ENCODE measurements around the gene TWIST2.

TWIST2 gene

DNA sequence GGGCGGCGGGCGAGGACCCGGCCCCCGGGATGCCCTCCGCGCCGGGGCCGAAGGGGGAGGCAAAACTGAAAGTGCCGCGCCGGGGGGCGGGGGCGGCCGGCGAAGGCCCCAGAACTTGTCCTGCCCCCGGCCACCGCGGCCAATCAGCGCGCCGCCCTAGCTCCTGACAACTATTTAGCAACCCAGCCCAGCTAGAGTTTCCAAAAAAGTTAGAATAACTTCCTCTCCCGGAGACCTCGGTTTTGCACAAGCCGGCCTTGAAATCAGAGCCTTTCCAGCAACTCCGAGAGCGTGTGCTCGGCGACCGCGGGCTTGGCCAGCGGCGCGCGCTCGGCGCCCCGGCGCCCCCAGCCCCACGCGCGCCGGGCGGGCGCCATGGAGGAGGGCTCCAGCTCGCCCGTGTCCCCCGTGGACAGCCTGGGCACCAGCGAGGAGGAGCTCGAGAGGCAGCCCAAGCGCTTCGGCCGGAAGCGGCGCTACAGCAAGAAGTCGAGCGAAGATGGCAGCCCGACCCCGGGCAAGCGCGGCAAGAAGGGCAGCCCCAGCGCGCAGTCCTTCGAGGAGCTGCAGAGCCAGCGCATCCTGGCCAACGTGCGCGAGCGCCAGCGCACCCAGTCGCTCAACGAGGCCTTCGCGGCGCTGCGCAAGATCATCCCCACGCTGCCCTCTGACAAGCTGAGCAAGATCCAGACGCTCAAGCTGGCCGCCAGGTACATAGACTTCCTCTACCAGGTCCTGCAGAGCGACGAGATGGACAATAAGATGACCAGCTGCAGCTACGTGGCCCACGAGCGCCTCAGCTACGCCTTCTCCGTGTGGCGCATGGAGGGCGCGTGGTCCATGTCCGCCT lies at the start of gene TWIST2:
TWIST2 (plus strand) TSS at position 245 of the 850 bp plus-strand sequence; CDS start at position 376, 131 bp downstream.
- in situ Hi-C loops (cut with HindIII; ENCODE audit: low pct_ligation_motif_present, low pct_unique_long_range_greater_than_20kb, low sequenced_read_pairs), result no loop called here
- peak; percentile 77 for DNase-seq

GRCh38 chr2:238801791-238802190 lies 46.1 kb upstream of the TWIST2 start:
- in situ Hi-C loops (cut with HindIII; ENCODE audit: low pct_ligation_motif_present, low pct_unique_long_range_greater_than_20kb, low sequenced_read_pairs), result no loop called here
- no peak for DNase-seq

GRCh38 chr2:238802957-238803356 lies 44.9 kb upstream of the TWIST2 start:
- in situ Hi-C loops (cut with HindIII; ENCODE audit: low pct_ligation_motif_present, low pct_unique_long_range_greater_than_20kb, low sequenced_read_pairs), result no loop called here
- no peak for DNase-seq

DNA sequence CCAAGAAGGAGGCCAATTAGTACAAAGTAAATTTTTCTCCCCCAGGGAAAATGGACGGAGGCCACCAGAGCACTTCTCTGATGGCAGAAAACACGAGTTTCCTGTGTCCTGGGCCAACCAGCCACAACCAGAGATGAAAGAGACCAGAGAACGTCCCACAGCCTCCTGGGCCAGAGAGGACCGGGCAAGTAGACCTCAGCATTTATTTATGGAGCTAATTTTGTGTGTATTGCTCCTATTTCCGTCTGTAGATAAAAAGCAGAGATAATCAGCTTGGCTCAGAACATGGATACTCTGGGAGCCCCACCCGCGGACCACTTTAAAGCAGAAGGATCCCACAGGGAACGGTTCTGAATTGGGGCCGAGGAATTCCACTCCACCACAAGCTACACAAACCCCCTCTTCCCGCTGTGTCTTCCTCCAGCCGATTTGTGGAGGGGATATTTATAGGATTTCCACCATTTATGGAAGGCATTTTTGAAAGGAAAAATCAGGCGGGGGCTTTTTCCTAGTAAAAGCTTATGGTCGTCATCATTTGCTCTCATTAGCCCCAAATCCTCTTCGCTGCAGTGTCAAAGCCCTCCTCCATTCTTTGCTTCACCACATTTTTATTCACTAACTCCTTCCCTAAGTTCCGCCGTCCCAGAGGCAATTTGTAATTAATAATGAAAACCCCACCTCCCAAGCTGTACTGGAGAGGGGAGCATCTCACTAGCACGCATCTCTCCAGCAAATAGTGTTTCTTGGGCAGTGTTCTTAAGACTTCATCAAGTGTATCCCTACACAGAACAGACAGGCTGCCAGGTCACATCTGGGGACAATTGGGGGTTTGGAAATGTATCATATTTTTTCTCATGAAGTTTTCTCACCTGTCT lies 43.7 kb upstream of the TWIST2 start:
- no peak for DNase-seq
- in situ Hi-C loops (cut with HindIII; ENCODE audit: low pct_ligation_motif_present, low pct_unique_long_range_greater_than_20kb, low sequenced_read_pairs), result no loop called here

DNA sequence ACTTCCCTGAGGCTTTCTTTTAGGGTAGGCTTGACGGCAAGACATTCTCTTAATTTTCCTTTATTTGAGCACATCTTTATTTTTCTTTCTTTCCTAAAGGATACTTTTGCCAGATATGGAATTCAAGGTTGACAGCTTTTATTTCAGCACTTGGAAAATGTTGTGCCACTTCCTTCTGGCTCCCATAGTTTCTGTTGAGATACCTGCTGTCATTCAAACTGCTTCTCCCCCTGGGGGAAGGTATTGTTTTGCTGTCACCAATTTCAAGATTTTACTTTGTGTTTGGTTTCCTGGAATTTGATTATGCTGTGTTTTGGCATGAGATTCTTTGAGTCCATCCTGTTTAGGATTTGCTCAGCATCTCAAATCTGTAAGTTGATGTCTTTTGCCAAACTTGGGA lies 39.1 kb upstream of the TWIST2 start:
- DNase-seq, result peak; percentile 5
- in situ Hi-C loops (cut with HindIII; ENCODE audit: low pct_ligation_motif_present, low pct_unique_long_range_greater_than_20kb, low sequenced_read_pairs), result no loop called here

GRCh38 chr2:238810321-238810720 lies 37.6 kb upstream of the TWIST2 start:
- DNase-seq, result no peak
- in situ Hi-C loops (cut with HindIII; ENCODE audit: low pct_ligation_motif_present, low pct_unique_long_range_greater_than_20kb, low sequenced_read_pairs), result no loop called here

GRCh38 chr2:238811293-238811692 lies 36.6 kb upstream of the TWIST2 start:
- in situ Hi-C loops (cut with HindIII; ENCODE audit: low pct_ligation_motif_present, low pct_unique_long_range_greater_than_20kb, low sequenced_read_pairs), result no loop called here
- DNase-seq, result no peak

DNA sequence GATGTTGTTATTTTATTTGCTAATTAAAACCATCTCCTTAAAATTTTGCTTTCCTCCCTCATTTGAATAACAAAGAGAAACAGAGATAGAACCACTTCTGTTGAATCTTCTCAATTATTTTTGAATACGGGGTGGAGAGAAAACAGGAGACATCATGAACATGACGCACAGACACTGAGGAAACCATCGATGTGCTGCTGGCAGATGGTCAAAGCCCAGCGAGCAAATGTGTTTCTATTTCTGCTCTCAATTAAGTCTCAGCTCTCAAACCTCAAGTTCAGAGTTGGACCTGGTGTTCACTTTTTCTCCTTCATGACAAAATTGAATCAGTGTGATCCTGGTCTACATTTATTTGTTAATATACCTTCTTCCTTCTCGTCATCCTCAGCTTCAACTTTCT lies 36.1 kb upstream of the TWIST2 start:
- in situ Hi-C loops (cut with HindIII; ENCODE audit: low pct_ligation_motif_present, low pct_unique_long_range_greater_than_20kb, low sequenced_read_pairs), result no loop called here

DNA sequence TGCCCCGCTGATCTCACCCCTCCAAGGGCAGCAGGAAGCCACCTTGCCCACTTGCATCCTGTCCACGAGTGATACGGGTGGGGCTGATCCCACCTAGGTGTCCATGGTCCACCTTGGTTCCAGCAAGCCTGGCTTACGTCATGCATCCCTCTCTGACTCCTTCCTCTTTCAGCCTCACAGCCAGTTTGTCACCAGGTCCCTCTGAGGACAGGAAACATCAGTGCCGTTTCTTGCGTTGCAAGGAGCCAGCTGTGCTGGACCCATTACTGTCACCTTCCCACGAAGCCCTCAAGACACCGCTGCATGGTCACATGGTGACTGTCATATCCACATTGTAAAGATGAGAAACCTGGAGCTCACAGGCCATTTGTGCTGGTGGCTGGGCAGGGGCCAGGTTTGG lies 34.8 kb upstream of the TWIST2 start:
- DNase-seq, result no peak
- in situ Hi-C loops (cut with HindIII; ENCODE audit: low pct_ligation_motif_present, low pct_unique_long_range_greater_than_20kb, low sequenced_read_pairs), result no loop called here

More for the DNA sequence above, 36.1 kb upstream of the TWIST2 start:
- DNase-seq, result no peak

GRCh38 chr2:238814815-238815214 lies 33.1 kb upstream of the TWIST2 start:
- DNase-seq, result no peak
- in situ Hi-C loops (cut with HindIII; ENCODE audit: low pct_ligation_motif_present, low pct_unique_long_range_greater_than_20kb, low sequenced_read_pairs), result no loop called here

DNA sequence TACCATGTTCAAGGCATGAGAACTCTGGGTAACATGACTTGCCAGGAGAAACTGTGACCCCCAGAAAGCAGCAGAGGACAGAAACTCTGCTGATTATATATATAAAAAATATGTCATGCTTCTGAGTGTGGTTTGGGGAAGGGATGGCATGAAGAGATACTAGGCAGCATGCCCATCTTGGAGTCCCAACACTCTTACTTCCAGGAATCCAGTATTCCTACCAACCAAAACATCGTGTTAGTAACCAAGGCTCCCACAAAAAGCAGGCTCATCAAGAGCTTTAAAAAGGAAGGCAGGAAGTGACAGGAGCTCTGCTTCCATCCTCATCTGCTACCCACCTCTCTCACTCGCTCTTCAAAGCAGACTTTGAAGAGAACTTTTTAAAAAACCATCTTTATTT lies 31.6 kb upstream of the TWIST2 start:
- DNase-seq, result no peak

DNA sequence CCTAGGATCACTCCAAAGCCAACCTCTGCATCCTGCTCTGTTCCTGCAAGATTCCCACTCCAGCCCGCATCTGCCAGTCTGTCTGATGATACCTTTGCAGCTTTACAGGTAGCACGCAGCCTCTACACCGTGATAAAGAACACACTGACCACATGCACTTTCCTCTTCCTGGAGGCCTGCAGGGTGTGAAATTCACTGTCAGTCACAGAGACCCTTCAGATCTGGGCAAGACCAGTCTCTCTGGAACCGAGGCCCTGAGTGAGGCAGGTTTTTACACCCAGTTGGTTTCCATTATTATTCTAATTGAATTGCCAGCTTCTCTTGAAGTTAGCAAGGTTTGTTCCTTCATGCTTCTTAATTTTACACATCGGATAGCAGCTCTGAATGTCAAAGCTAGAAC lies 30.5 kb upstream of the TWIST2 start:
- in situ Hi-C loops (cut with HindIII; ENCODE audit: low pct_ligation_motif_present, low pct_unique_long_range_greater_than_20kb, low sequenced_read_pairs), result no loop called here
- no peak for DNase-seq

More for the DNA sequence above, 31.6 kb upstream of the TWIST2 start:
- in situ Hi-C loops (cut with HindIII; ENCODE audit: low pct_ligation_motif_present, low pct_unique_long_range_greater_than_20kb, low sequenced_read_pairs), result no loop called here

DNA sequence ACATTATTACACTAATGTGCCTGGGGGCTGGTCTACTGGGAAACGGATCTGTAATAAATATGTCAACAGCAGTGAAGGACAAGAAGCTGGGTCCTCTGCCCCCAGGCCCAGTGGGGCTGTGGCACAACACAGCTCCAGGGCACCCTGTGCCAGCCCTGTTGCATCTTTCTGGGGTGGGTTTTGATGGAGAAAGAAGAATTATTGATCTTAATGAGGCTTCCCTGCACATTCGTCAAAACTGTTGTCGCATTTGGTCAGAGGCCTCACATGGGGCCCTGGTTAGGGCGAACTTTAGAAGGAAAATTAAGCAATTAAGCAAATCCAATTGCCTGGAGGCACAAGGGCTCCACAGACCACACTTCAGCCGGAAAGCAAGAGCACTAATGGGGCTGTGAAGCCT lies 30.0 kb upstream of the TWIST2 start:
- no peak for DNase-seq
- in situ Hi-C loops (cut with HindIII; ENCODE audit: low pct_ligation_motif_present, low pct_unique_long_range_greater_than_20kb, low sequenced_read_pairs), result no loop called here

- DNase-seq, result no peak
- in situ Hi-C loops (cut with HindIII; ENCODE audit: low pct_ligation_motif_present, low pct_unique_long_range_greater_than_20kb, low sequenced_read_pairs), result no loop called here
Measured at GRCh38 chr2:238818561-238818960, 29.3 kb upstream of the TWIST2 start.

- DNase-seq, result no peak
- in situ Hi-C loops (cut with HindIII; ENCODE audit: low pct_ligation_motif_present, low pct_unique_long_range_greater_than_20kb, low sequenced_read_pairs), result no loop called here
Measured at GRCh38 chr2:238820197-238820596, 27.7 kb upstream of the TWIST2 start.

- DNase-seq, result no peak
- in situ Hi-C loops (cut with HindIII; ENCODE audit: low pct_ligation_motif_present, low pct_unique_long_range_greater_than_20kb, low sequenced_read_pairs), result no loop called here
Measured at GRCh38 chr2:238820916-238821315, 27.0 kb upstream of the TWIST2 start.

GRCh38 chr2:238821391-238821790 lies 26.5 kb upstream of the TWIST2 start:
- DNase-seq, result no peak
- in situ Hi-C loops (cut with HindIII; ENCODE audit: low pct_ligation_motif_present, low pct_unique_long_range_greater_than_20kb, low sequenced_read_pairs), result no loop called here

DNA sequence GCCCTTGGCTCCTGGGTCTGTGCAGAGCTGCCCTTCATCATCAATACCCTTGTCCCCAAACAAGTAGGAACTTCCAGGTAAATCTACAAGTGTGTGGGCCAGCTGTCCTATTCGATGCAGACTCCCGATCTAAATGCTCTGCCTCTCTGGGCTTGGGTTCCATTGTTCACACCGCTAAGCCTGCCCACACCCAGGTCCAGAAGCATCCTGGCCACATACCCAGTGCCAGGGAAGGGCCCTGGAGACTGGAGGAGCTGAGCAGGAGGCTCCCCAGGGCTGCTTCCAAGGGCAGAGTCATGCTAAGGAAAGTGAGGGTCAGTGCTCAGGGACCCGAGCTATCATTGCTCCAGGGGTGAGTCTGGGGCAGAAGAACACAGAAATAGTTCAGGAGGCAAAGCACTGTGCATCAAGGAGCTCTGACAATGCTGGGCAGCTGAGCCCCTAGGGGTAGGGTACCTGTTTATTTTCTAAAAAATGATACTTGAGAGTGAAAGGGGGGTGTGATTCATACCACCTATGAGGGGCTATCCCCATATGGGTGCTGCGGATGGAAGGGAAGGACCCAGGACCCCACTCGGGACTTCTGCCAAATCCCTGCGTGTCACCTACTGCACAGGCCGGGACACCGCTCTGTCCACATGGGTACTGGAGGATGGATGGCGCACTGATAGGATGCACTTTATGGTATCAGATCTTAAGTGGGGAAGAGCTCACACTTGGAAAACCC lies 25.8 kb upstream of the TWIST2 start:
- in situ Hi-C loops (cut with HindIII; ENCODE audit: low pct_ligation_motif_present, low pct_unique_long_range_greater_than_20kb, low sequenced_read_pairs), result no loop called here

DNA sequence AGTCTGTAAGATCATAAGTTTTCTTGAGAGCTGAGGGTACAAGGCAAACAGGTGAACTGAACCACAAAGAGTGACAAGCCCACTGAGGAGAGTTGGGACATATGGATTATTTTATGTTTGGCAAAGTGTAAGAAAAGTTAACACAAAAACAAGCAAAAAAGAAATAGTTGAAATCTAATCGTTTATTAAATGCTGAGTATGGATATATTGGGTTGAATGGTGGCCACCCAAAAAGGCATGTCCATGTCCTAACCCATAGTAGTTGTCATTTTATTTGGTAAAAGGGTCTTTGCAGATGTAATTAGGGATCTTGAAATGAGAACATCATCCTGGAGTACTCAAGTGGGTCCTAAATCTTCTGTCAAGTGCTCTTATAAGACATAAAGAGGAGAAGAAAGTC lies 24.9 kb upstream of the TWIST2 start:
- no peak for DNase-seq
- in situ Hi-C loops (cut with HindIII; ENCODE audit: low pct_ligation_motif_present, low pct_unique_long_range_greater_than_20kb, low sequenced_read_pairs), result no loop called here

More for the DNA sequence above, 25.8 kb upstream of the TWIST2 start:
- no peak for DNase-seq
